ENCODE measurements around the gene NAXE.
"Not testable (repeated sequence)": the region's sequence is repeated elsewhere in the genome, so short reads cannot be mapped to it uniquely, and the experiment has no call there.

Gene NAXE

DNA sequence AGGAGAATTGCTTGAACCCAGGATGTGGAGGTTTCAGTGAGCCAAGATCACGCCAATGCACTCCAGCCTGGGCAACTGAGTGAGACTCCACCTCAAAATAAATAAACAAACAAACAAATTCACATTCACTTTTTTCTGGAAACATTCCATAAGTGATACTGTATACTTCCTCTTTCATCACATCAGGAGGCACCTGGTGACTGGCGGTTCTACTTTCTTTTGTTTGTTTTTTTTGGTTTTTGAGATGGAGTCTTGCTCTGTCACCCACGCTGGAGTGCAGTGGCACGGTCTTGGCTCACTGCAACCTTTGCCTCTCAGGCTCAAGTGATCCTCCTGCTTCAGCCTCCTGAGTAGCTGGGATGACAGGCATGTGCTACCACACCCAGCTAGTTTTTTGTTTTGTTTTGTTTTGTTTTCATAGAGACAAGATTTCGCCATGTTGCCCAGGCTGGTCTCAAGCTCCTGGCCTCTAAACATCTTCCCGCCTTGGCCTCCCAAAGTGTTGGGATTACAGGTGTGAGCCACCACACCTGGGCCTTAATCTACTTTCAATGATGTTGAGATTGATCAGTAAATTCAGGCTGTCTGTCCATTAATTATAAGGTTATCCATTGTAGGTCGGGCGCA lies 38.4 kb downstream of the NAXE start:
- no peak for TF ChIP-seq GATA1 (IDR thresholded peaks at IDR 0.05; ENCODE audit: low read depth, low read length)
- no peak for TF ChIP-seq POLR2A (IDR thresholded peaks at IDR 0.05; ENCODE audit: low read length)

DNA sequence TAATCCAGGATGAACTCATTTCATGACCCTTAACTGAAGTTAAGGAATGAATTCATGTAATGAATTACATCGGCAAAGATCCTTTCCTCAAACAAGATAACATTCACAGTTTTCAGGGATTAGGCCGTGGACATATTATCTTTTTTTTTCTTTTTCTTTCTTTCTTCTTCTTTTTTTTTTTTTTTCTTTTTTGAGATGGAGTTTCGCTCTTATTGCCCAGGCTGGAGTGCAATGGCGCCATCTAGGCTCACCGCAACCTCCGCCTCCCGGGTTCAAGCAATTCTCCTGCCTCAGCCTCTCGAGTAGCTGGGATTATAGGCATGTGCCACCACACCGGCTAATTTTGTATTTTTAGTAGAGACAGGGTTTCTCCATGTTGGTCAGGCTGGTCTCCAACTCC lies 39.6 kb downstream of the NAXE start:
- not testable (repeated sequence) for DNase-seq

More for the DNA sequence above, 38.4 kb downstream of the NAXE start:
- DNase-seq: no peak

DNA sequence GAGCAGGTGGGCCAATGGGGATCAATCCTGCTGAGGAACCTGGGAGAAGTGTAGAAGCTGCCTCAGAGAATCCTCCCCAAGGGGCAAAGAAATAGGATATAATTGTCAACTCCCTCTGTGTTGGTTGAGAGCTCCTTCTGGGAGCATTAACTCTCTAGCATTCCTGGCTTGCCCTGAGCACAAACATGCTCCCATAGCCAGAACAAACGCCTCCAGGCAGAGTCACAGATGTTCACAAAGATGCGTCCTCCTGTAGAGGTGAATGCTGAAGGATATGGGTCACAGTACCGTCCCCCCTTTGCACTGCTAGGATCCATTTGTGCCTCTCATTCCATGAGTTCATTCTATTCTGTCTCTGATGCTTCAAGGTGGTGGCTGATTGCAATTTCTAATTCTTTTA lies 40.8 kb downstream of the NAXE start:
- TF ChIP-seq GATA1 (IDR thresholded peaks at IDR 0.05; ENCODE audit: low read depth, low read length) (no peak), POLR2A (IDR thresholded peaks at IDR 0.05; ENCODE audit: low read length) (no peak)
- DNase-seq: no peak

DNA sequence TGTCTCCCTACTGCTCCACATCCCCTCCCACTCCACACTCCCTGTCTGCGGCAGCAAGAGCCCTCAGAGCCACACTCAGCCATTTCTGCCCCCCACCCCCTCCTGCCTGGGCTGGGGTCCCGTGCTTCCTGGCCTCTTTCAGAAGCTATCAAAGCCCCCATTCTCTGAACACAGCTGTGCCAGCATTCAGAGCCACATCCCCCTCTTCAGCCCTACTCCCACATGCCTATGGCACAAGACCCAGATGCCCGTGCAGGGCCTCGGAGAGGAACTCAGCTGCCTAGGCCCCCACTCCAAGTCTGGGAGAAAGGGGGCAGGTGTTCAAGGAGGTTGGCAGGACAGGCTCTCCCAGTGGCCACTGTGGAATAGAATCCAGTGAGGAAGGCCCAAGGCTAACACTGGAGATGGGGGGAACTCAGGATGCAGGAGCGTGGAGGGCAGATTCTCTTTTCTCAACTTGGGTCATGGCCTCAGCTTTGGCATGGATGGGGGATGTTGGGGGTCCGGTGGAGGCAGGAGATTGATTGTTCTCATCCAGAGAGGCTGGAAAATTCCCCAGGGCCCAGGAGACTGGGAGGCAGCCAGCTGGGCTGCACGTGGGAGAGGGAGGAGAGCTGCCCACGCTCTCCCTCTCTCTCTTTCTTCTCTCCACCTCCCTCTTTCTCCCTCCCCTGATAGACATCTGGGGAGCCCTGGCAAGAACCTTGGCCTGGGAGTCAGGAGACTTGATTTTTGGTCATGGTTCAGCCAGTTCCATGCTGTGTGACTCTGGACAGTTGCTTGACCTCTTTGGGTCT lies 46.8 kb downstream of the NAXE start:
- TF ChIP-seq POLR2A (IDR thresholded peaks at IDR 0.05; ENCODE audit: low read length) (no peak), GATA1 (IDR thresholded peaks at IDR 0.05; ENCODE audit: low read depth, low read length) (no peak)
- DNase-seq: no peak

DNA sequence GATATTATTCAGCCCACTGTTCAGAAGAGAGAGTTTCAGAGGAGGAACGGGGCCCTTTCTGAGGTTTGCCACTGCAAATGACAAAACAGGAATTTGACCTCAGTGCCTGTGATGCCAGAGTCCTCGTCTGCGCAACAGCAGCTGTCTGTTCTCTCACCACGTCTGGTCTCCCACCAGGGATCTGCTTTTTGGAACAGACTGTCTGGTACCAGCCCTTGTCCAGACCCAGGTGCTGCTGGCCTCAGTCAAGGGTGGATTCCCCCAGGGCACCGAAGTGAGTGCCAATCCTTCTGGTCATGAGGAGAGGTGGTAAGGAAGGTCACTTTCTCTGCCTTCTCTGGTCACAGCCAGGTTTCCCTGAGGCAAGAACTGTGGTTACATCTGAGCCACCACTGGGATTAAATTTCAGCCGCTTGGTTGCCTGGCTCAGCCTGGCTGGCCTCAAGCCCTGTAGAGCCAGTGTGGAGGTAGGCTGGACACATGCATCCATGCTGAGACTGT lies 48.1 kb downstream of the NAXE start:
- no peak for DNase-seq
- no peak for TF ChIP-seq POLR2A (IDR thresholded peaks at IDR 0.05; ENCODE audit: low read length)
- TF ChIP-seq GATA1 (IDR thresholded peaks at IDR 0.05; ENCODE audit: low read depth, low read length): no peak

DNA sequence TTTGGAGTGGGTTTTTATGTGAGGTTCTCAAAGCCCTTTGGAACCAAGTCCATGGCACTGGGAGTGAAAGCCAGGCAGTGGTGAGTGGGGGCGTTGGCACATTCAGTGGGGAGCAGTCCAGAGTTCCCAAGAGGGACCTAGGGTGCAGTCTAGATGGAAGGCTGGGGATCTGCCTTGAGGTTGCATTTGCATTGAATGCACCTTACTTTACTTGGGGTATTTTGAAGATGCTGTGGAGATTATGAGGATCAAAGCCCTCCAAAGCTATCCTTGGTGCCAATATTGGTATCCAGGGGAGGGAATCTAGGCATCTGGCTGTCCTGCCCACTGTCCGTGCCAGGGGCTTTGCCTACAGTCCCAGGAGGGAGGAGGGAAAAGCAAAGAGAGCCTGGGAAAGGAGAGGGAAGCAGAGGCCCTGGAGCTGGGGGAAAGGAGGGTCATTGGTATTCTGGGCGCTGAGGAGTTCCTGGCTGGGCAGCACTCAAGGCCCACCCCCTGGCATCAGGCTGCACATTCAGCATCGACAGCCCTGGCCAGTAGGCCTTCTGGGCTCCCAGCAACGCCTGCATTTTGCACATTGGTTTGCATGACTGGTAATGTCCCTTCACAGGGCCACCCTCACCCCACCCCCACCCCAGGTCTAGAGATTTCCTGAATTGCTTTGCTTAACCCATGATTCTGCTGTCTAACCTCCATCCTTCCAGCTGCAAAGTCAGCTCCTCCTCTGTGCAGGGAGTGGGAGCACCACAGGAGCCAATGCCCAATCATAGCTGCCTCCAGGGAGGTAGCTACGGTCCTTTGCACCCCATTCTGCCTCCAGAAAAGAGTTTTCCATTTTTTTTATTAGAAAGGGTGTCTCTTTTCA lies 49.5 kb downstream of the NAXE start:
- no peak for TF ChIP-seq POLR2A (IDR thresholded peaks at IDR 0.05; ENCODE audit: low read length)
- no peak for TF ChIP-seq GATA1 (IDR thresholded peaks at IDR 0.05; ENCODE audit: low read depth, low read length)
- no peak for DNase-seq

DNA sequence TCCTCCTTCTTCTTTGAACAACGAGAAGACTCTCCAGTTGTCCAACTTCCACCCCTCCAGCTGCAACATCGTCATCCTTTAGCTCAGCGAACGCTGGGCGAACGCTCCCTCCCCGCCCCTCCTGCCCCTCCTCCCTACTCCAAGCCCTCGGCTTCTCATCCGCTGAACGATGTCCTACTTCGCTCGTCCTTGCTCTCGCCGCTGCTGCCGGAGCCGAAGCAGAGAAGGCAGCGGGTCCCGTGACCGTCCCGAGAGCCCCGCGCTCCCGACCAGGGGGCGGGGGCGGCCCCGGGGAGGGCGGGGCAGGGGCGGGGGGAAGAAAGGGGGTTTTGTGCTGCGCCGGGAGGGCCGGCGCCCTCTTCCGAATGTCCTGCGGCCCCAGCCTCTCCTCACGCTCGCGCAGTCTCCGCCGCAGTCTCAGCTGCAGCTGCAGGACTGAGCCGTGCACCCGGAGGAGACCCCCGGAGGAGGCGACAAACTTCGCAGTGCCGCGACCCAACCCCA lies 50.2 kb downstream of the NAXE start, which contains the start of gene BCAN:
BCAN (plus strand) TSS at position 357 of the 504 bp plus-strand sequence. CDS start 3,938 bp downstream, outside the sequence.
- DNase-seq: no peak
- TF ChIP-seq POLR2A (IDR thresholded peaks at IDR 0.05; ENCODE audit: low read length) (no peak), GATA1 (IDR thresholded peaks at IDR 0.05; ENCODE audit: low read depth, low read length) (no peak)

DNA sequence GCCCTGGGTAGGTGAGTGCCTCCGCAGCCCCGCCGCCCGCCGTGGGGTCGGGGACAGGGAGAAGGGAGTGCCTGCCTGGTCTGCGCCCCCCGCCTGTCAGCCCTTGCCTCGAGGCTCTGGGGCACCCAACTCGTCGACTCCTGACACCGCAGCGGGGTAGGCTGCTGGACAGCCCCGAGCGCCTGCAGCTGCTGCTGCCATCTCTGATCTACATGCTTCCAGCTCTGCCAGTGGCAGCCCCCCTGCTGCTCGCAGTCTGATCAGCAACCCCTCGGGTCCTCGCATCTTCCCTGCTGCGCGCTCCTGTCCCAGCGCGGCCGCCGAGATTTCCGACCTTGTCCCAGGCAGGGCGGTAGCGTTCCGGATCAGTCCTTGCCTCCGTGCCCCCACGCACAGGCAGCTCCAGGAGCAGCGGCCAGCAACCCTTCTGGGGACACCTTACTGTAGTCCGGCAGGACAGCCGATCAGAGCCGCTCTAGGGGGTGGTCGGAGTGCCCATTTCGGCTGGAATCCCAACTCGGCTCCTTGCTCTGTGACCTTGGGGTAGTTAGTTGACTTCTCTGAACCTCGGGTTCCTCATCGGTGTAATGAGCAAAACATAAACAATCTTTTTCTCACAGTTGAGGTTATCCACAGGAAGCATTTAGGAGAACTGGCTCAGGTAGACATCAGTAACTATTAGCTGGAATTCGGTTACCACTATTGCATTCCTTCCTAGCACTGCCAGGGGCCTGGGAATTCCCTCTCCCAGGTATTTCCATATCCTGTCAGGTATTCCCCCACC lies 50.9 kb downstream of the NAXE start:
- no peak for DNase-seq
- TF ChIP-seq GATA1 (IDR thresholded peaks at IDR 0.05; ENCODE audit: low read depth, low read length) (no peak), POLR2A (IDR thresholded peaks at IDR 0.05; ENCODE audit: low read length) (no peak)

DNA sequence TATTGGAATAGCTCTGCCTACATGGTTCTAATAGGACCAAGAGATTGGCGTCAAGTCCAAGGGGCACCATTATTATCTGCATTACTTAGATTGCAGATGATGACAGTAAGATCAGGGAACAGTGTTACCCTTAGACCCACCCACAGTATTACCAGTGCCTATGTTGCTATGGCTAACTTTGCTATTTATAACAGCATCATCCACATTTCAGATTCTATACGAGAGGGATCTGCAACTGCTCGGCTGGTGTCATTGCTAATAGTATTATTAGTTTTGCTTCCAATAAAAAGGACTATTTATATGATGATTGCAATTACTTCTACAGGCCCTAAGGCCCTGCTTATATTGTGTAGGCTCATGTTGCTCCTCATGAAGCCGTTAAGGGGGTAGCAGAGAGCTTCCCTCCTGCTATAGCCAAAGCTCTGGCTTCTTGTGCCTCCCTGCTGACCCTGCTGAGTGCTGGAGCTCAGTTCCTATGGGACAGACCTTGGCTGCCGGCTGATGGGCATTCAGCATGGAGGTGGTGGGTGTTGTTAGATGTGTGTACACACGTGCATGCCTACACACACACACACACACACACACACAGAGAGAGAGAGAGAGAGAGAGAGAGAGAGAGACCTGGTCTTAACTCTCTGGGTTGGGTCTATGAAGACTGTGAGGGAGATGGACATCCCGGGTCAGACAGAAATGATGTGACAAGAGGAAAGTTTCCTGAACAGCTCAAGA lies 51.6 kb downstream of the NAXE start:
- no peak for DNase-seq

DNA sequence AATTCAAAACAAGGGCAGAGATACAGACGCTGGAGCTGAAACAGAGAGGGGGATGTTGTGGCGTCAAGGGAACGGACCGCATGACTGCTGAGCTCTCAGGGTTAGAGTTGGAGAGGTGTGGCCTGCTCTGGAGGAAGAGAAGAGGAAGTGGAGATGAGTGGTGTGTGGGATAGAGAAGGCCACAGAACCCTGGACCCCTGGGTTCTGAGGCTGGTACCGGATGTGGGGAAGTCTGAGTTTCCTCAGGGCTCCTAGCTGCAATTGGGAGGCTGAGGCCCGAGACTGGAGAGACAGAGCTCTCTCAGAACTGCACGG lies 52.2 kb downstream of the NAXE start:
- TF ChIP-seq POLR2A (IDR thresholded peaks at IDR 0.05; ENCODE audit: low read length) (no peak), GATA1 (IDR thresholded peaks at IDR 0.05; ENCODE audit: low read depth, low read length) (no peak)
- no peak for DNase-seq

More for the DNA sequence above, 51.6 kb downstream of the NAXE start:
- TF ChIP-seq POLR2A (IDR thresholded peaks at IDR 0.05; ENCODE audit: low read length) (no peak), GATA1 (IDR thresholded peaks at IDR 0.05; ENCODE audit: low read depth, low read length) (no peak)

Data from erythroblast (primary cell).